ENCODE measurements around the gene FNDC4. TPM values are rescaled to one million over a fixed set of nuclear protein-coding genes. Genes with fewer than 3 reads are reported as not detected.

The FNDC4 gene
- total RNA-seq, 2 donors from 2014 or later, result 11.6 to 14.6 TPM

- peaks cover 29% of the 10 kb centered on the region for H3K4me1 Mint-ChIP-seq
- H3K27ac Mint-ChIP-seq, result no peak overlapping the region
- H3K4me1 ChIP-seq (ENCODE audit: control insufficient read depth, insufficient read depth, low read length), result peaks cover 6% of the 10 kb centered on the region
- no peaks in the 10 kb centered on the region for H3K36me3 Mint-ChIP-seq (ENCODE audit: low read depth)
- DNase-seq, result no peak
- WGBS, 2 experiments (ENCODE audit: insufficient coverage in 1 of 2, insufficient read length in 1 of 2), result 92 to 100% methylated on average over 2 to 3 of the region's 3 CpGs
- H3K9ac ChIP-seq (ENCODE audit: extremely low read depth, low read length, poor library complexity, severe bottlenecking), result no peak overlapping the region
- no peaks in the 10 kb centered on the region for H3K9me3 Mint-ChIP-seq
- peaks cover 89% of the 10 kb centered on the region for H3K27me3 ChIP-seq (ENCODE audit: control insufficient read depth, insufficient read depth, low read length, poor library complexity, severe bottlenecking)
- no peak overlapping the region for H3K4me3 ChIP-seq (ENCODE audit: low read length)
- no peaks in the 10 kb centered on the region for H3K36me3 ChIP-seq (ENCODE audit: control insufficient read depth, insufficient read depth, low read length)
- no peak overlapping the region for H3K27ac ChIP-seq (ENCODE audit: low read depth, low read length)
- no peaks in the 10 kb centered on the region for H3K9me3 ChIP-seq (ENCODE audit: control insufficient read depth, low read length)
- H3K27me3 Mint-ChIP-seq (ENCODE audit: insufficient read depth), result peaks cover 45% of the 10 kb centered on the region
- no peak for TF ChIP-seq CTCF (conservative IDR thresholded peaks at IDR 0.05)
- no peak overlapping the region for H3K4me3 Mint-ChIP-seq
These were observed 4.0 kb upstream of the FNDC4 start for GRCh38 chr2:27498975-27499374.

GRCh38 chr2:27497288-27497627 is 2.3 kb upstream of the FNDC4 start:
- H3K9ac ChIP-seq (ENCODE audit: extremely low read depth, low read length, poor library complexity, severe bottlenecking), result no peak overlapping the region
- Mint-ChIP-seq H3K4me3 (no peak overlapping the region), H3K36me3 (ENCODE audit: low read depth) (peaks cover 6% of the 10 kb centered on the region), H3K9me3 (no peaks in the 10 kb centered on the region), H3K4me1 (peaks cover 29% of the 10 kb centered on the region), H3K27me3 (ENCODE audit: insufficient read depth) (peaks cover 52% of the 10 kb centered on the region), H3K27ac (no peak overlapping the region)
- no peak for DNase-seq
- H3K9me3 ChIP-seq (ENCODE audit: control insufficient read depth, low read length), result no peaks in the 10 kb centered on the region
- H3K36me3 ChIP-seq (ENCODE audit: control insufficient read depth, insufficient read depth, low read length), result no peaks in the 10 kb centered on the region
- H3K27me3 ChIP-seq (ENCODE audit: control insufficient read depth, insufficient read depth, low read length, poor library complexity, severe bottlenecking), result peaks cover 84% of the 10 kb centered on the region
- no peak for TF ChIP-seq CTCF (conservative IDR thresholded peaks at IDR 0.05)
- no peak overlapping the region for H3K27ac ChIP-seq (ENCODE audit: low read depth, low read length)
- H3K4me3 ChIP-seq (ENCODE audit: low read length), result no peak overlapping the region
- 50 to 85% methylated on average over 2 to 4 of the region's 4 CpGs for WGBS, 2 experiments (ENCODE audit: insufficient coverage in 1 of 2, insufficient read length in 1 of 2)
- peaks cover 6% of the 10 kb centered on the region for H3K4me1 ChIP-seq (ENCODE audit: control insufficient read depth, insufficient read depth, low read length)

GRCh38 chr2:27496357-27497287 is 1.6 kb upstream of the FNDC4 start, which contains the start of gene GCKR:
TSS of gene GCKR (plus strand) at chr2:27496839. CDS start at chr2:27496905, 66 bp downstream.
- no peaks in the 10 kb centered on the region for H3K9me3 Mint-ChIP-seq
- H3K9me3 ChIP-seq (ENCODE audit: control insufficient read depth, low read length), result no peaks in the 10 kb centered on the region
- peaks cover 6% of the 10 kb centered on the region for H3K36me3 Mint-ChIP-seq (ENCODE audit: low read depth)
- peaks cover 52% of the 10 kb centered on the region for H3K27me3 Mint-ChIP-seq (ENCODE audit: insufficient read depth)
- no peak for DNase-seq
- no peak within 1 kb of the TSS for H3K27ac ChIP-seq (ENCODE audit: low read depth, low read length)
- no peak within 1 kb of the TSS for H3K27ac Mint-ChIP-seq
- H3K4me1 ChIP-seq (ENCODE audit: control insufficient read depth, insufficient read depth, low read length), result peaks cover 6% of the 10 kb centered on the region
- H3K9ac ChIP-seq (ENCODE audit: extremely low read depth, low read length, poor library complexity, severe bottlenecking), result no peak within 1 kb of the TSS
- no peak for TF ChIP-seq CTCF (conservative IDR thresholded peaks at IDR 0.05)
- peak within 1 kb of the TSS; percentile 72 for H3K4me3 Mint-ChIP-seq
- no peaks in the 10 kb centered on the region for H3K36me3 ChIP-seq (ENCODE audit: control insufficient read depth, insufficient read depth, low read length)
- H3K27me3 ChIP-seq (ENCODE audit: control insufficient read depth, insufficient read depth, low read length, poor library complexity, severe bottlenecking), result peaks cover 78% of the 10 kb centered on the region
- H3K4me1 Mint-ChIP-seq, result peaks cover 29% of the 10 kb centered on the region
- 88 to 89% methylated on average over 7 to 12 of the region's 12 CpGs for WGBS, 2 experiments (ENCODE audit: insufficient coverage in 1 of 2, insufficient read length in 1 of 2)
- peak within 1 kb of the TSS; percentile 83 for H3K4me3 ChIP-seq (ENCODE audit: low read length)
